ENCODE results near the gene RING1. TPM values are rescaled to one million over a fixed set of nuclear protein-coding genes. Genes with fewer than 3 reads are reported as not detected.

RING1 gene
- total RNA-seq: 10 to 100 TPM; 30.4 to 38.2 (median 34.4) TPM
- 33.7 TPM for polyA plus RNA-seq
- long read RNA-seq, donor 1, transcript RING1-201 (7 exons, 1,752 nt): major isoform, 8 of 14 reads
- long read RNA-seq, donor 1, partial matches to known transcripts: 6 of 14 reads
- long read RNA-seq, donor 1, other reads (novel, unspliced or antisense): 0 of 14 reads
- long read RNA-seq, donor 2, partial matches to known transcripts: 3 of 6 reads
- long read RNA-seq, donor 2, other reads (novel, unspliced or antisense): 1 of 6 reads
- long read RNA-seq, donor 3, partial matches to known transcripts: 5 of 6 reads
- long read RNA-seq, donor 3, other reads (novel, unspliced or antisense): 0 of 6 reads
- long read RNA-seq, donor 4, partial matches to known transcripts: 1 of 4 reads
- long read RNA-seq, donor 4, other reads (novel, unspliced or antisense): 1 of 4 reads

GRCh38 chr6:33208091-33208967 is at the start of gene RING1:
Gene RING1, plus strand, starts transcription at chr6:33208500. Its CDS starts 323 bp downstream, at chr6:33208823.
- intact Hi-C loops (cut with DNase I): no loop called here
- H3K27me3 ChIP-seq (ENCODE audit: control insufficient read depth, insufficient read depth): no peaks in the 10 kb centered on the region
- WGBS: under 1% methylated on average over 86 of the region's 86 CpGs
- no peaks in the 10 kb centered on the region for H3K9me3 ChIP-seq (ENCODE audit: control insufficient read depth, low read length)
- peak within 1 kb of the TSS; percentile 72 for H3K27ac ChIP-seq (ENCODE audit: low read length)
- peak; percentile 83 to 86 for ATAC-seq
- peak; percentile 90 to 97 (median 96) for DNase-seq
- peaks cover 11% of the 10 kb centered on the region for H3K4me1 ChIP-seq (ENCODE audit: control insufficient read depth, insufficient read depth, low read length)
- peak within 1 kb of the TSS; percentile 86 for H3K4me3 ChIP-seq (ENCODE audit: low read length)

GRCh38 chr6:33160096-33160495 is 48.2 kb upstream of the RING1 start:
- no peak overlapping the region for H3K4me3 ChIP-seq (ENCODE audit: low read length)
- WGBS: 93% methylated on average over 11 of the region's 11 CpGs
- intact Hi-C loops (cut with DNase I): loop anchor here in 3 of 4 donors (5.0 kb wide), 2 partner anchors 37 to 87 kb away; no protein-coding TSS in a partner anchor
- ATAC-seq (no peak), DNase-seq (no peak)
- H3K27ac ChIP-seq (ENCODE audit: low read length): no peak overlapping the region
- no peaks in the 10 kb centered on the region for H3K9me3 ChIP-seq (ENCODE audit: control insufficient read depth, low read length)
- H3K4me1 ChIP-seq (ENCODE audit: control insufficient read depth, insufficient read depth, low read length): no peaks in the 10 kb centered on the region
- H3K27me3 ChIP-seq (ENCODE audit: control insufficient read depth, insufficient read depth): no peaks in the 10 kb centered on the region

GRCh38 chr6:33160728-33161344 is 47.5 kb upstream of the RING1 start:
- H3K27ac ChIP-seq (ENCODE audit: low read length): no peak overlapping the region
- ATAC-seq (peak; percentile 70 to 83), DNase-seq (peak; percentile 69 to 84 (median 80))
- H3K4me1 ChIP-seq (ENCODE audit: control insufficient read depth, insufficient read depth, low read length): no peaks in the 10 kb centered on the region
- WGBS: 36% methylated on average over 13 of the region's 13 CpGs
- no peaks in the 10 kb centered on the region for H3K9me3 ChIP-seq (ENCODE audit: control insufficient read depth, low read length)
- no peak overlapping the region for H3K4me3 ChIP-seq (ENCODE audit: low read length)
- no peaks in the 10 kb centered on the region for H3K27me3 ChIP-seq (ENCODE audit: control insufficient read depth, insufficient read depth)
- intact Hi-C loops (cut with DNase I): loop anchor here (1.0 to 5.0 kb wide), 3 partner anchors 36 to 87 kb away; no protein-coding TSS in a partner anchor

GRCh38 chr6:33161354-33162331 is 46.7 kb upstream of the RING1 start:
- 5% methylated on average over 58 of the region's 58 CpGs for WGBS

GRCh38 chr6:33163540-33163939 is 44.8 kb upstream of the RING1 start:
- Histone ChIP-seq H3K27me3 (ENCODE audit: control insufficient read depth, insufficient read depth) (no peaks in the 10 kb centered on the region), H3K4me3 (ENCODE audit: low read length) (no peak overlapping the region), H3K4me1 (ENCODE audit: control insufficient read depth, insufficient read depth, low read length) (no peaks in the 10 kb centered on the region), H3K27ac (ENCODE audit: low read length) (no peak overlapping the region), H3K9me3 (ENCODE audit: control insufficient read depth, low read length) (no peaks in the 10 kb centered on the region)
- ATAC-seq: no peak
- intact Hi-C loops (cut with DNase I): loop anchor here in 3 of 4 donors (5.0 kb wide), 2 partner anchors 34 to 84 kb away; no protein-coding TSS in a partner anchor
- 85% methylated on average over 10 of the region's 10 CpGs for WGBS
- DNase-seq: no peak

More at GRCh38 chr6:33161354-33162331, 46.7 kb upstream of the RING1 start:
- Histone ChIP-seq H3K9me3 (ENCODE audit: control insufficient read depth, low read length) (no peaks in the 10 kb centered on the region), H3K4me1 (ENCODE audit: control insufficient read depth, insufficient read depth, low read length) (no peaks in the 10 kb centered on the region), H3K27ac (ENCODE audit: low read length) (peak overlapping the region; percentile 9), H3K4me3 (ENCODE audit: low read length) (peak overlapping the region; percentile 41), H3K27me3 (ENCODE audit: control insufficient read depth, insufficient read depth) (no peaks in the 10 kb centered on the region)
- intact Hi-C loops (cut with DNase I): loop anchor here (1.0 to 5.0 kb wide), 3 partner anchors 36 to 87 kb away; no protein-coding TSS in a partner anchor
- DNase-seq (peak; percentile 87 to 94 (median 93)), ATAC-seq (peak; percentile 91 to 94)

GRCh38 chr6:33164176-33164575 is 44.1 kb upstream of the RING1 start:
- no peaks in the 10 kb centered on the region for H3K27me3 ChIP-seq (ENCODE audit: control insufficient read depth, insufficient read depth)
- no peaks in the 10 kb centered on the region for H3K9me3 ChIP-seq (ENCODE audit: control insufficient read depth, low read length)
- no peaks in the 10 kb centered on the region for H3K4me1 ChIP-seq (ENCODE audit: control insufficient read depth, insufficient read depth, low read length)
- intact Hi-C loops (cut with DNase I): loop anchor here in 3 of 4 donors (5.0 kb wide), 2 partner anchors 33 to 83 kb away; no protein-coding TSS in a partner anchor
- no peak overlapping the region for H3K4me3 ChIP-seq (ENCODE audit: low read length)
- ATAC-seq (no peak), DNase-seq (no peak)
- no peak overlapping the region for H3K27ac ChIP-seq (ENCODE audit: low read length)
- 51% methylated on average over 10 of the region's 10 CpGs for WGBS

GRCh38 chr6:33164665-33165373 is 43.5 kb upstream of the RING1 start:
- 62% methylated on average over 14 of the region's 14 CpGs for WGBS
- intact Hi-C loops (cut with DNase I): loop anchor here in 3 of 4 donors (5.0 kb wide), 2 partner anchors 32 to 82 kb away; no protein-coding TSS in a partner anchor
- no peak overlapping the region for H3K27ac ChIP-seq (ENCODE audit: low read length)
- ATAC-seq (no peak), DNase-seq (no peak)
- no peaks in the 10 kb centered on the region for H3K4me1 ChIP-seq (ENCODE audit: control insufficient read depth, insufficient read depth, low read length)
- H3K9me3 ChIP-seq (ENCODE audit: control insufficient read depth, low read length): no peaks in the 10 kb centered on the region
- H3K4me3 ChIP-seq (ENCODE audit: low read length): no peak overlapping the region
- no peaks in the 10 kb centered on the region for H3K27me3 ChIP-seq (ENCODE audit: control insufficient read depth, insufficient read depth)

- intact Hi-C loops (cut with DNase I): no loop called here
- ATAC-seq (no peak), DNase-seq (no peak)
- WGBS: 87% methylated on average over 17 of the region's 17 CpGs
- H3K27ac ChIP-seq (ENCODE audit: low read length): no peak overlapping the region
- H3K9me3 ChIP-seq (ENCODE audit: control insufficient read depth, low read length): no peaks in the 10 kb centered on the region
- no peaks in the 10 kb centered on the region for H3K4me1 ChIP-seq (ENCODE audit: control insufficient read depth, insufficient read depth, low read length)
- H3K4me3 ChIP-seq (ENCODE audit: low read length): no peak overlapping the region
- no peaks in the 10 kb centered on the region for H3K27me3 ChIP-seq (ENCODE audit: control insufficient read depth, insufficient read depth)
Measured at GRCh38 chr6:33165581-33166258, 42.6 kb upstream of the RING1 start.

GRCh38 chr6:33166363-33166762 is 41.9 kb upstream of the RING1 start:
- no peak overlapping the region for H3K4me3 ChIP-seq (ENCODE audit: low read length)
- no peaks in the 10 kb centered on the region for H3K27me3 ChIP-seq (ENCODE audit: control insufficient read depth, insufficient read depth)
- ATAC-seq (no peak), DNase-seq (no peak)
- intact Hi-C loops (cut with DNase I): no loop called here
- H3K4me1 ChIP-seq (ENCODE audit: control insufficient read depth, insufficient read depth, low read length): no peaks in the 10 kb centered on the region
- no peak overlapping the region for H3K27ac ChIP-seq (ENCODE audit: low read length)
- H3K9me3 ChIP-seq (ENCODE audit: control insufficient read depth, low read length): no peaks in the 10 kb centered on the region
- WGBS: 86% methylated on average over 6 of the region's 6 CpGs

All from right cardiac atrium (tissue), 5 donors.